A673 (cell line): Measurements from ENCODE around the gene FRMD4A. TPM values are rescaled to one million over a fixed set of nuclear protein-coding genes. Genes with fewer than 3 reads are reported as not detected.

Experiments
- BruUV-seq: library from RNA; stranded (reverse); fragments of 400-500 nt; replicated peaks from 2 replicates; lab custom pipeline; 2021; lab: Mats Ljungman, UMichigan
- CTCF ChIA-PET: fragments of 300-600 bp; sonication (Branson Sonifier 250); formaldehyde crosslinking; loops from one replicate; lab custom pipeline; 2022; ENCODE audit warnings: antibody characterized with exemption; lab: Charles Lee
- POLR2A ChIA-PET: fragments of 300-600 bp; sonication (Branson Sonifier 250); formaldehyde crosslinking; loops from one replicate; lab custom pipeline; 2022; ENCODE audit warnings: antibody characterized with exemption; ENCODE audit not compliant: low non-redundant PET; lab: Charles Lee
- DNase-seq: peaks from one replicate; pipeline ENCODE4 v3.0.0-alpha.2; 2015; ENCODE audit warnings: low spot score
- H3K27ac ChIP-seq: fragments of 200-600 bp; sonication (generic); 2 replicates; pipeline ENCODE4 v1.5.1; 2016; ENCODE audit warnings: mixed run types, low read depth, mild to moderate bottlenecking, mixed read lengths, antibody characterized with exemption, low read length; ENCODE audit not compliant: poor library complexity, severe bottlenecking
- H3K27me3 ChIP-seq: fragments of 200-600 bp; sonication (generic); replicated peaks from 2 replicates; pipeline ENCODE4 v1.6.1; 2017; ENCODE audit warnings: mixed run types, low read depth, mild to moderate bottlenecking, mixed read lengths, antibody characterized with exemption, low read length; ENCODE audit not compliant: insufficient read depth, poor library complexity
- H3K36me3 ChIP-seq: fragments of 200-600 bp; sonication (generic); 2 replicates; pipeline ENCODE4 v1.6.1; 2016; ENCODE audit warnings: mixed run types, mild to moderate bottlenecking, mixed read lengths, antibody characterized with exemption, low read length; ENCODE audit not compliant: insufficient read depth, poor library complexity, severe bottlenecking
- H3K4me1 ChIP-seq: fragments of 200-600 bp; sonication (generic); 2 replicates; pipeline ENCODE4 v1.6.1; 2017; ENCODE audit warnings: mixed run types, mild to moderate bottlenecking, mixed read lengths, antibody characterized with exemption, low read length; ENCODE audit not compliant: insufficient read depth, poor library complexity, severe bottlenecking
- H3K4me3 ChIP-seq: fragments of 200-600 bp; sonication (generic); 2 replicates; pipeline ENCODE4 v1.5.1; 2016; ENCODE audit warnings: low read depth, mixed run types, mild to moderate bottlenecking, mixed read lengths, low read length; ENCODE audit not compliant: poor library complexity, severe bottlenecking
- H3K9me3 ChIP-seq: fragments of 200-600 bp; sonication (generic); 2 replicates; pipeline ENCODE4 v1.6.1; 2016; ENCODE audit warnings: mixed run types, low read depth, mild to moderate bottlenecking, mixed read lengths, antibody characterized with exemption, low read length; ENCODE audit not compliant: poor library complexity, severe bottlenecking
- EZH2 ChIP-seq: fragments of 200-600 bp; sonication (generic); IDR thresholded peaks from 2 replicates; pipeline ENCODE4 v1.6.1; 2017; ENCODE audit warnings: borderline replicate concordance, low read depth, mild to moderate bottlenecking, mixed read lengths, antibody characterized with exemption, low read length; ENCODE audit not compliant: poor library complexity, severe bottlenecking
- intact Hi-C: fragments of 100-400 bp; cut with micrococcal nuclease; formaldehyde crosslinking; loops from one replicate; pipeline ENCODE4 v1.10.0; 2022; ENCODE audit not compliant: unreplicated experiment
- total RNA-seq: library from RNA; stranded (reverse); gene quantifications from 2 replicates; pipeline ENCODE4 v1.2.3, GENCODE V29; 2021
- TF ChIP-seq, protein P1 (sequence below): fragments of 300-800, 200-600 bp; sonication (generic); conservative IDR thresholded peaks from 2 replicates; pipeline ENCODE4 v1.5.1; 2017; ENCODE audit warnings: low read depth, mild to moderate bottlenecking, antibody characterized with exemption, low read length, moderate library complexity, mixed read lengths

FRMD4A gene
- total RNA-seq, 1 experiment from 2014 or later = 26.3 TPM

DNA sequence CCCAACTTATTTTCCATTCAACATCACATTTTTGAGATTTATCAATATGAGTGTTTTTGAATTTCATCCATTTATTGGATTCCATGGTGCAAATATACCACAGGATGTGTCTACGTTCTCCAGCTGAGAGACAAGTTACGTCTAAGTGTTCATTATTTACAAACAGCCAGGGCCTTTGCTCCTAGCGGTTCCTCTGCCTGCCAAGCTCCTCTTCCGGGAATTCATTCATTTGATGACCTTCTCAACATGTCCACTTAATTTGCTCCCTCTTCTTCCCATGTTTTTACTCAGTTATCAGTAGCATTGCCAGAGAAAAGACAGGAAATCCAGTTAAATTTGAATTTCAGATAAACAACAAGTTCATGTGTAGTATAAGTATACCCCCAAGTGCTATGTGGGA, 422.2 kb downstream of the FRMD4A start:
- intact Hi-C loops = no loop called here
- H3K9me3 ChIP-seq = no peaks in the 10 kb centered on the region
- no peaks in the 10 kb centered on the region for H3K36me3 ChIP-seq
- TF ChIP-seq, protein P1, sequence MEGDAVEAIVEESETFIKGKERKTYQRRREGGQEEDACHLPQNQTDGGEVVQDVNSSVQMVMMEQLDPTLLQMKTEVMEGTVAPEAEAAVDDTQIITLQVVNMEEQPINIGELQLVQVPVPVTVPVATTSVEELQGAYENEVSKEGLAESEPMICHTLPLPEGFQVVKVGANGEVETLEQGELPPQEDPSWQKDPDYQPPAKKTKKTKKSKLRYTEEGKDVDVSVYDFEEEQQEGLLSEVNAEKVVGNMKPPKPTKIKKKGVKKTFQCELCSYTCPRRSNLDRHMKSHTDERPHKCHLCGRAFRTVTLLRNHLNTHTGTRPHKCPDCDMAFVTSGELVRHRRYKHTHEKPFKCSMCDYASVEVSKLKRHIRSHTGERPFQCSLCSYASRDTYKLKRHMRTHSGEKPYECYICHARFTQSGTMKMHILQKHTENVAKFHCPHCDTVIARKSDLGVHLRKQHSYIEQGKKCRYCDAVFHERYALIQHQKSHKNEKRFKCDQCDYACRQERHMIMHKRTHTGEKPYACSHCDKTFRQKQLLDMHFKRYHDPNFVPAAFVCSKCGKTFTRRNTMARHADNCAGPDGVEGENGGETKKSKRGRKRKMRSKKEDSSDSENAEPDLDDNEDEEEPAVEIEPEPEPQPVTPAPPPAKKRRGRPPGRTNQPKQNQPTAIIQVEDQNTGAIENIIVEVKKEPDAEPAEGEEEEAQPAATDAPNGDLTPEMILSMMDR = no peak
- no peak for TF ChIP-seq EZH2
- H3K27ac ChIP-seq = no peak overlapping the region
- no peak for DNase-seq
- H3K4me1 ChIP-seq = no peaks in the 10 kb centered on the region
- POLR2A ChIA-PET = no interaction called here
- H3K4me3 ChIP-seq = no peak overlapping the region
- no TSS peak for BruUV-seq
- CTCF ChIA-PET = no interaction called here
- no peaks in the 10 kb centered on the region for H3K27me3 ChIP-seq

DNA sequence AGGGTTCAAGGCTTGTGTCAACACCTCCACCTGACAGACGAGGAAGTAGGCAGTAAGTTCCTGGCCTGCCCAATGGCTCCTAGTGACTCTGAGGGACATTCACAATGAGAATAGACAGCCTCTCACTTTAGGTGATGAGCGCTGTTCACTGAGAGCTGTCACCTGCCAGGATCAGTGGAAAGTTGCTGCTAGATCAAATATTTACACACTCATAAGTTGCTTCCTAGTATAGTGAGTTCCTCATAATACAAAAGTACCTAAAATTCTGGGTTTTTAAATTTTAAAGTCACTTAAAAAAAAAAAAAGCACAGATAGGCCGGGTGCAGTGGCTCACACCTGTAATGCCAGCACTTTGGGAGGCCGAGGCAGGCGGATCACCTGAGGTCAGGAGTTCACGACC, 423.2 kb downstream of the FRMD4A start:
- intact Hi-C loops = no loop called here

DNA sequence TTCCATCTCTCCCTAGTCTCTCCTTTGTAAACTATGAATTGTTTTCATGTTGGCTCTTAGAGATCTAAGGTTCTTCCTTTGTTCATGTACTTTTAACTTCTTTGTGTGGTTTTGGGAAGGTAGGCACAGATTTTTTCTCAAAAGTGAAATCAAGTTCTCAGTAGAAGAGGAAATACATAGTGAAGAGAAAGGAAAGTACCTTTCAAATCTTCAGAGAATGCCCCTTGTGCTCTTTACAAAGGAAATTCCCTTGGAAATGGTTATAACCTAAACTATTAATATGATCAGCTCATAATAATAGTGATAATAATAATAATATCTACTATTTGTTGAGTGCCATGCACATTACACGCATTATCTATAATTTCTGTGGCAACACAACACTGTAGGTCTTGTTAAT, 425.4 kb downstream of the FRMD4A start:
- TF ChIP-seq, protein P1 = no peak
- no peak for TF ChIP-seq EZH2
- Histone ChIP-seq H3K27me3 (no peaks in the 10 kb centered on the region), H3K4me3 (no peak overlapping the region), H3K4me1 (no peaks in the 10 kb centered on the region), H3K36me3 (no peaks in the 10 kb centered on the region), H3K9me3 (no peaks in the 10 kb centered on the region), H3K27ac (no peak overlapping the region)
- intact Hi-C loops = no loop called here
- POLR2A ChIA-PET = no interaction called here
- BruUV-seq = no TSS peak
- CTCF ChIA-PET = no interaction called here
- DNase-seq = no peak

More for the DNA sequence above, 423.2 kb downstream of the FRMD4A start:
- DNase-seq = no peak
- H3K4me3 ChIP-seq = no peak overlapping the region
- ChIA-PET POLR2A (no interaction called here), CTCF (no interaction called here)
- BruUV-seq = no TSS peak
- TF ChIP-seq, protein P1 = no peak
- TF ChIP-seq EZH2 = no peak
- H3K36me3 ChIP-seq = no peaks in the 10 kb centered on the region
- no peak overlapping the region for H3K27ac ChIP-seq
- H3K4me1 ChIP-seq = no peaks in the 10 kb centered on the region
- no peaks in the 10 kb centered on the region for H3K9me3 ChIP-seq
- H3K27me3 ChIP-seq = no peaks in the 10 kb centered on the region
